ENCODE results near the gene ACRBP.

DNA sequence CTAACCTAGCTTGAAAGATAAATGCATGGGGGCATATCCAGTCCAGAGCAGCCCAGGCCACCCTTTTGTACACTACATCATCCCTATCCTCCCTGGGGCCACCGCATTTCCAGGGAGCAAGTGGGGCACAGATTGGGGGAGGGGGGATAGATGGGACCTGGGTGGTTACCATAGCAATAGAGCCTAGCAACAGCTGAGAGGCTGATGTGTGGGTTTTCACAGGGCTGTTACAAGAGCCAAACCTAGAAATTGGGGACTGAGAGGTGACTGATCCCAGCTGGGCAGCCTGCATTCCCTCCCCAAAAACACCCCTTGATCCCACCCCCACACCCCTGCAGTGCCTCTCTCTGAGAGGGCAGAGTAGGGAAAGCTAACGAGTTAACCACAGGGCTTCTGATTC lies 45.7 kb upstream of the ACRBP start:
- TF ChIP-seq, protein P1, sequence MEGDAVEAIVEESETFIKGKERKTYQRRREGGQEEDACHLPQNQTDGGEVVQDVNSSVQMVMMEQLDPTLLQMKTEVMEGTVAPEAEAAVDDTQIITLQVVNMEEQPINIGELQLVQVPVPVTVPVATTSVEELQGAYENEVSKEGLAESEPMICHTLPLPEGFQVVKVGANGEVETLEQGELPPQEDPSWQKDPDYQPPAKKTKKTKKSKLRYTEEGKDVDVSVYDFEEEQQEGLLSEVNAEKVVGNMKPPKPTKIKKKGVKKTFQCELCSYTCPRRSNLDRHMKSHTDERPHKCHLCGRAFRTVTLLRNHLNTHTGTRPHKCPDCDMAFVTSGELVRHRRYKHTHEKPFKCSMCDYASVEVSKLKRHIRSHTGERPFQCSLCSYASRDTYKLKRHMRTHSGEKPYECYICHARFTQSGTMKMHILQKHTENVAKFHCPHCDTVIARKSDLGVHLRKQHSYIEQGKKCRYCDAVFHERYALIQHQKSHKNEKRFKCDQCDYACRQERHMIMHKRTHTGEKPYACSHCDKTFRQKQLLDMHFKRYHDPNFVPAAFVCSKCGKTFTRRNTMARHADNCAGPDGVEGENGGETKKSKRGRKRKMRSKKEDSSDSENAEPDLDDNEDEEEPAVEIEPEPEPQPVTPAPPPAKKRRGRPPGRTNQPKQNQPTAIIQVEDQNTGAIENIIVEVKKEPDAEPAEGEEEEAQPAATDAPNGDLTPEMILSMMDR (conservative IDR thresholded peaks at IDR 0.05; ENCODE audit: low read depth, low read length) = no peak
- no peak for TF ChIP-seq EZH2phosphoT487 (IDR thresholded peaks at IDR 0.05; ENCODE audit: borderline replicate concordance, low read length)

Data from PC-3 (cell line).